Glomerular visceral epithelial cell (primary cell): ENCODE measurements around the gene RAPGEF4.

ENCODE experiments used
- DNase-seq: peaks from one replicate; pipeline ENCODE4 v3.0.0-alpha.2; 2016; ENCODE audit errors: extremely low spot score

RAPGEF4 gene

GRCh38 chr2:172967036-172967982 is 231.7 kb downstream of the RAPGEF4 start:
- DNase-seq = no peak

- DNase-seq = peak; percentile 74
Observed at GRCh38 chr2:172968061-172968469, 232.4 kb downstream of the RAPGEF4 start.

DNA sequence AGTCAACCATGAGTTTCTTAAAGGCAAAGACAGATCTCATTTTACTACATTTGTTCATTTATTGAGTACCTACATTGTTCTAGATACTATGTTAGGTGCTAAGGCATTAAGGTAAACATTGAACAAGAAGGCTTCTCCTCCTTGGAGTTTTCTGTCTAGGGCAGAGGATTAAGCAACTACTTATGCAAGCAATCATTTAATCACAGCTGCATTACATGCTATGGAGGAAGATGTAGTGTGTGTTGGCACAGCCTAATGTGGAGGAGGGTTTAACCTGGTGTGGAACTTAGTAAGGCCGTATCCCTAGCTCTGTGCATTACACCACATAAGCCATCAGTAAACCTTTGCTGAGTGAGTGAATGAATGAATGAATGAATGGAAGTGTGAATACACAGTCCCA is 233.5 kb downstream of the RAPGEF4 start:
- DNase-seq = no peak

GRCh38 chr2:172969609-172970008 is 234.0 kb downstream of the RAPGEF4 start:
- DNase-seq = no peak

- no peak for DNase-seq
Observed at GRCh38 chr2:172970660-172971059, 235.0 kb downstream of the RAPGEF4 start.

DNA sequence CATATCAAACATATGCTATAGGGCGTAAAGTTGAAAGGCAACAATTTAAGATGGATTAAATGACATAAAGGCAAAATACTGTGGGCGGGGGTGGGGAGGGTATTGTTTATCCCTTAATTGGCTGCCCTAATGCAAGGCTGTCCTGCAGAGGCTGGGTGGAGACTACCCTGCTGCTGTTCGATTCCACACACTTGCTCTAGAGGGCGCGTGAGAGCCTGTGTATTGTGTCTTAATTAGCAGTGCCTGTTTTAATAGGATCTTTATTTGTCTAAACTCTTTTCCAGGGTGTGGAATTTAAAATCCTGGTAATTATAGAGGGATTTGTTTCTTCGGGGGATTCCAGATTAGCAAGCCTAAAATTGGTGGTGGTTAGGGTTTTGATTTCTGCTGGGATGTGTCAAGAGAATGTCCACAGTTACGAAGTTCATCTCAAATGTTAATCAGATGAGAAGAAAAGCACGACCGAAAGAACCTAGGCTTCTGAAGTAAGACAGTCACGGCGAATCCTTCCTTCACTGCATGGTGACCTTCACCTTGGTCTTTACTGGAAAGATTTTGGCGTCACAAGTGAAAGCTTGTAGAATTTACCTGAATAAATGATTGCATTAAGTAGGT is 236.5 kb downstream of the RAPGEF4 start:
- peak; percentile 25 for DNase-seq

- DNase-seq = no peak
Observed at GRCh38 chr2:172974762-172975161, 239.1 kb downstream of the RAPGEF4 start.

DNA sequence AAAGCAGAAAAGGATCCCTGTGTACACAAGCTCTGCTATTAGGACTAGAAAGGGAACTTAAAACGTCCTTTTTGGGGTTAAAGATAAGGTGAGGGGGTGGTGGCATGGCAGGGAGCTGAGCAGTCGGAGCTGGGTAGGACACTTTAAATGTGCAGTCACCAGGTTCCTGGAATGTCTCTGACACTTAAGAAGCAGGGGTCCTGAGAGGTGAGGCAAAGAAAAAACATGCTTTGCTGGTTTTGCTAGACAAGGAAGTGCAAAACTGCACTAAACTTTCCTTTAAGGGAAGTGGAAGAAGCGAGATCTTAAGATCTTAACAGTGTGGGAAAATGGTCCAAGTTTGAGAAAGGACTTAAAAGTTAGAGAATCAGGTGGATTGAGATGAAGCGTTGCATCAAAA is 240.5 kb downstream of the RAPGEF4 start:
- DNase-seq = no peak

- DNase-seq = no peak
Observed at GRCh38 chr2:172976816-172977215, 241.2 kb downstream of the RAPGEF4 start.

DNA sequence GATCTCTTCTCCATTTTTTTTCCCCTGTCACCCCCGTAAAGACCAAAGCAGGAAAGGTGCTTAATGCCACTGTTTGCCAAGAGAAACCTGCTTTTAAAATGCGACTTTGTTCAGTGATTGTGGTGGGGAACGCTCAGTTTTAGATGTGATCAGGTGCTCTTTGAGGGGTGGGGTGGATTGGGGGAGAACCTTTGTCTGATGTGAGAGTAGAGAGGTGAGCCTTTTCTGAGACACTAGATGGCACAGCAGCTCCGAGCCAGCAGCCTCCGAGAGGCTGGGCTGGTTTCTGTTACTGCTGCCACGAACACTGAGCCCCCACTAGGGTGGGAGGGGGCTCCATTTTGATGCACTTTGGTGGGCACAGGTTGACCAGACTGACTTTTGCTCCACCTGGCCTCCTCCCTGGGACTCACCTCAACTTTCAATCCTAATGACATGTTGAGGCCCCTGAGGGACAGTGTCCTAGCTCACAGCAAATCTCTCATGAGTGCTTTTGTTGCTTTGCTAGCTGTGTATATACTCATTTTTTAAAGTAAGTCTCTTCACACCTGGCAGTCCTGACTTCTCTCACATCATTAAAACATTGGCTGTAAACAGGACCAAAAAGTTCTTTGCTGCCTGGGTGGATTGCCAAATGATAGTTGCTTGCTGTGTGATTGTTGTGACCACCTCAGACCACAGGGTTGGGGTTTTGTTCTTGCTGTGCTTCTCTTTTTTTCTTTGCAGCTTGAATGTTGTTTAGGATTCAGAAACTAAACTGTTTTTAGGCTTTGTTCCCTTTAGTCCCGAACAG is 241.8 kb downstream of the RAPGEF4 start:
- no peak for DNase-seq

GRCh38 chr2:172978063-172978383 is 242.4 kb downstream of the RAPGEF4 start:
- no peak for DNase-seq

DNA sequence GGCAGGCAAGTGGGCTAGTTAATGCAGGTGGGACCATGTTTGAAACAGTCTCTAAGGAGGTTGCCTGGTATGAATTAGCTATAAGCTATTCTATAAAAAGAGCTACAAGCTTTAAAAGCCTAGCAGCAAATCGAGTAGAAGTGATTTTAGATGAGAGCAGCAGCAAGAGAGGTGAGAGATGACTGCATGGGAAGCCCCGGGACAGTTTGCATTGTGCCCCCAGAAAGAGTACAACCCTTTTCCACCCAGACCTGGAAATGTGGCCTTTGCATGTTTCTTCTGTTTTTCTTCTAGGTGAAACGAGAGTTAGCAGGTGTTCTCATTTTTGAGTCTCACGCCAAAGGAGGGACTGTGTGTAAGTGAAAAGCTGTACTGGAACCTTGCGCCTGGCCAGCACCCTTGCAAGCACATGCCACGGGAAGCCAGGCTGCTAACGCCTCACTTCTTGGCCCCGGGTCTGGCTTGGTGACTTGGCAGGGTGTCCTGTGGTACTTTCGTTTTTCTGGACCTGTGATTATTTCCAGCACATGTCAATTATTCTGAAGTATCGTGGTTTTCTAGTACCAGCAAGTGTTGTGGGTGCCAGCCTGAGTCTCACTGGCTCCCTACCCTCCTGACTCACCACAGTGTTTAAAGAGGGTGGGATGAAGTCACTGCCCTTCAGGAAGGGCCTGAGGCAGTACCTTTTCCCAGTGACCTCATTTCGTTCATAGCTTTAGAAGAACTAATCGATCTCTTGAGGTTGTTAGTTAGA is 249.7 kb downstream of the RAPGEF4 start:
- peak; percentile 69 for DNase-seq

DNA sequence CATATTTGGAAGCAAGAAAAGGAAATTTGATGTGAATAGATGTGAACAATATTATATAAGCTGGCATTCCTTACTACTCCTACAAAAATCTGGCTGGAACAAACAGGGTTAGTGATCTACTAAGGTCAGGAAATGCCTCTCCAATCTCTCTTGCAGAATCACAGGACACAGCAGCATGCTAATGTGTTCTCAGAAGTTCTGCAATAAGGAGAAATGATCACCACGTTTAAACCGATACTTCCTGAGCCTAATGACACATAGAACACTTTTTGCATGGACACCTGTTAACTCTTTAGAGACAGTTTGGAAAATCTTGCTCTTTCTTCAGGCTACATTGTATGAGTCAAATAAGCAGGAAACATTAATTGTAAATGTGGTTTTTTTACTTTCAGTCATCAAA is 250.4 kb downstream of the RAPGEF4 start:
- DNase-seq = no peak

GRCh38 chr2:172988728-172989127 is 253.1 kb downstream of the RAPGEF4 start:
- no peak for DNase-seq

- no peak for DNase-seq
Observed at GRCh38 chr2:172991031-172991430, 255.4 kb downstream of the RAPGEF4 start.

- DNase-seq = no peak
Observed at GRCh38 chr2:172993139-172993538, 257.5 kb downstream of the RAPGEF4 start.

- no peak for DNase-seq
Observed at GRCh38 chr2:172993931-172994717, 258.5 kb downstream of the RAPGEF4 start.

DNA sequence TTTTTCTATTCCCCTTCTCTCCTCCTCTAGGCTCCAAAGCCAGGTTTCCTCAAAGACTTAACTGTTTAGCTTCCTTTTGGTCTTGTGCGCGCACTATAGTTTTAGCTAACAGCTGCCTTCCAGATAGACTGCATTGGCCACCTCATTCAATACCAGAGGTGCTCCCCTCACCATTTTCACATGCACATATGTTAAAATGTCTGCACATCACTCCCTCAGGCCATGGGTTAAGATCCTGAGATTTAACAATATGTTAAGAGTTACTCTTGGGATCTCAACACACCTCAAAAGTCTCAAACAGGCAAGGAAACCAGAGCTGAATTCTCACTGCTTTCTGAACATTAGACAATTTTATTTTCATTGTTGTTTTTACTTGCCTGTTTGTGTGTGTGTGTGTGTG is 259.2 kb downstream of the RAPGEF4 start:
- DNase-seq = no peak

DNA sequence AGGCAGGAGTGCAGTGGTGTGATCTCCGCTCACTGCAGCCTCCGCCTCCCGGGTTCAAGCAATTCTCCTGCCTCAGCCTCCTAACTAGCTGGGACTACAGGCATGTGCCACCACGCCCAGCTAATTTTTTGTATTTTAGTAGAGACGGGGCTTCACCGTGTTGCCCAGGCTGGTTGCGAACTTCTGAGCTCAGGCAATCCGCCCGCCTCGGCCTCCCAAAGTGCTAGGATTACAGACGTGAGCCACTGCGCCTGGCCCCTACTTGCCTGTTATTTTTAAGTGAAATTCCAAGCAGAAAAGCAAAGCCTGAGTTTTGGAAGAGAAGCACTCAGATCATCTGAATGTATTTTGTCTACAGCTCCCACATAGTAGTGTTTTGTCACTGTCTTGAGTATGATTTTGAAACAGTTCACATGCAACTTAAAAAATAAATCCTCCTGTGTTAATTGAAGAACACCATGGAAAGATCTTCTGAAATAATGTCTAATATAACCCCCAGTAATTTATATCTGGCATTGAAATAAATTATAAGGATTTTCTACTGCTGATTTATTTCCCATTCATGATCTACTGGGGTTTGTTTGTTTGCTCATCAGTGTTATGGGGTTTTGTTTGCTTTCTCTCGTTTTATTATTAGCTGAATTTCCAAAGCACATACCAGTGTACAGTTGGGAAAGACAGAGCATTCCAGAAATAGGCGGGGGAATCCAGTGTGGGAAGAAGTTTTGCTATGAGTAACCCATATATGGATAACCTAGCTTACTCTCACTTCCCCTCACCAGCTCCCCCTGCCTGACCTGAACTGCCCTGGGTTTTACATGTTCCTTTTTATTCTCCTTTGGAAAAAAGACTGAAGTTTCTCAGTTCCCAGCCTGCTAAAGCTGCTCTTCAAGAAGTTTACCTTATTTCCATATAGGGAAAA is 259.9 kb downstream of the RAPGEF4 start:
- peak; percentile 67 for DNase-seq
